ENCODE measurements around the gene SNRK.

SNRK gene

GRCh38 chr3:43391621-43392020, 105.3 kb downstream of the SNRK start:
- no peak overlapping the region for H2BK120ac ChIP-seq (ENCODE audit: low read depth, low read length)
- H4K8ac ChIP-seq (ENCODE audit: low read length) = no peak overlapping the region
- peaks cover 4% of the 10 kb centered on the region for H3K4me1 ChIP-seq (ENCODE audit: control insufficient read depth, insufficient read depth, low read depth, low read length)
- no peaks in the 10 kb centered on the region for H3K9me3 ChIP-seq (ENCODE audit: control insufficient read depth, low read length)
- H2BK12ac ChIP-seq (ENCODE audit: low read length in 2 of 2) = peak overlapping the region; percentile 82 to 94
- H3K14ac ChIP-seq (ENCODE audit: low read length in 2 of 2) = no peak overlapping the region
- H2BK5ac ChIP-seq (ENCODE audit: low read depth, low read length, poor library complexity, severe bottlenecking) = no peak overlapping the region
- peak overlapping the region; percentile 87 for H2BK15ac ChIP-seq (ENCODE audit: low read depth, poor library complexity, severe bottlenecking)
- peaks cover 0 to 1% of the 10 kb centered on the region in 2 experiments for H3K36me3 ChIP-seq (ENCODE audit: control insufficient read depth in 1 of 2, insufficient read depth in 2 of 2, low read depth in 1 of 2, low read length in 2 of 2)
- no peaks in the 10 kb centered on the region for H3K27me3 ChIP-seq (ENCODE audit: control insufficient read depth in 1 of 2, insufficient read depth in 1 of 2, low read length in 2 of 2)
- H3K9ac ChIP-seq (ENCODE audit: low read length) = no peak overlapping the region
- H3K4me3 ChIP-seq (ENCODE audit: insufficient read depth in 1 of 2, low read depth in 1 of 2, low read length in 2 of 2) = no peak overlapping the region
- WGBS = 52% methylated on average over 1 of the region's 1 CpG
- H2AK5ac ChIP-seq (ENCODE audit: low read length, severe bottlenecking) = no peak overlapping the region
- H3K79me1 ChIP-seq (replicated peaks; ENCODE audit: low read length, poor library complexity, severe bottlenecking) = peaks cover 4% of the 10 kb centered on the region
- DNase-seq = no peak
- peak overlapping the region; percentile 59 for H4K91ac ChIP-seq (ENCODE audit: low read length)
- H3K4ac ChIP-seq (ENCODE audit: low read depth in 1 of 2, low read length in 2 of 2) = peak overlapping the region; percentile 47 to 72
- H3K18ac ChIP-seq (ENCODE audit: low read depth in 1 of 2, low read length in 2 of 2) = peak overlapping the region in 1 of 2 experiments; percentile 1
- H3K27ac ChIP-seq (ENCODE audit: low read length, poor library complexity, severe bottlenecking) = no peak overlapping the region
- H2AFZ ChIP-seq (ENCODE audit: low read depth, low read length) = no peak overlapping the region
- no peak overlapping the region for H3K23ac ChIP-seq (ENCODE audit: low read length in 2 of 2)
- no peak overlapping the region for H3K4me2 ChIP-seq (ENCODE audit: low read length, poor library complexity, severe bottlenecking)

- Histone ChIP-seq H3K27me3 (ENCODE audit: control insufficient read depth in 1 of 2, insufficient read depth in 1 of 2, low read length in 2 of 2) (no peaks in the 10 kb centered on the region), H3K27ac (ENCODE audit: low read length, poor library complexity, severe bottlenecking) (no peak overlapping the region), H3K9me3 (ENCODE audit: control insufficient read depth, low read length) (no peaks in the 10 kb centered on the region), H3K23ac (ENCODE audit: low read length in 2 of 2) (no peak overlapping the region), H3K4me1 (ENCODE audit: control insufficient read depth, insufficient read depth, low read depth, low read length) (peaks cover 4% of the 10 kb centered on the region), H3K36me3 (ENCODE audit: control insufficient read depth in 1 of 2, insufficient read depth in 2 of 2, low read depth in 1 of 2, low read length in 2 of 2) (peaks cover 0 to 3% of the 10 kb centered on the region in 2 experiments), H3K18ac (ENCODE audit: low read depth in 1 of 2, low read length in 2 of 2) (no peak overlapping the region), H3K4me3 (ENCODE audit: insufficient read depth in 1 of 2, low read depth in 1 of 2, low read length in 2 of 2) (no peak overlapping the region), H3K14ac (ENCODE audit: low read length in 2 of 2) (no peak overlapping the region), H3K4me2 (ENCODE audit: low read length, poor library complexity, severe bottlenecking) (no peak overlapping the region), H3K79me1 (replicated peaks; ENCODE audit: low read length, poor library complexity, severe bottlenecking) (peaks cover 4% of the 10 kb centered on the region), H2BK120ac (ENCODE audit: low read depth, low read length) (no peak overlapping the region), H2BK15ac (ENCODE audit: low read depth, poor library complexity, severe bottlenecking) (no peak overlapping the region), H4K91ac (ENCODE audit: low read length) (no peak overlapping the region), H2BK12ac (ENCODE audit: low read length in 2 of 2) (no peak overlapping the region), H2BK5ac (ENCODE audit: low read depth, low read length, poor library complexity, severe bottlenecking) (no peak overlapping the region), H4K8ac (ENCODE audit: low read length) (no peak overlapping the region), H2AFZ (ENCODE audit: low read depth, low read length) (no peak overlapping the region), H2AK5ac (ENCODE audit: low read length, severe bottlenecking) (no peak overlapping the region), H3K9ac (ENCODE audit: low read length) (no peak overlapping the region), H3K4ac (ENCODE audit: low read depth in 1 of 2, low read length in 2 of 2) (peak overlapping the region in 1 of 2 experiments; percentile 49)
- 2% methylated on average over 2 of the region's 2 CpGs for WGBS
- peak; percentile 57 for DNase-seq
These were observed 107.8 kb downstream of the SNRK start for GRCh38 chr3:43394041-43394554.

GRCh38 chr3:43399034-43399433, 112.7 kb downstream of the SNRK start:
- Histone ChIP-seq H3K4me1 (ENCODE audit: control insufficient read depth, insufficient read depth, low read depth, low read length) (no peaks in the 10 kb centered on the region), H2AK5ac (ENCODE audit: low read length, severe bottlenecking) (no peak overlapping the region), H3K9ac (ENCODE audit: low read length) (no peak overlapping the region), H3K4ac (ENCODE audit: low read depth in 1 of 2, low read length in 2 of 2) (no peak overlapping the region), H2BK12ac (ENCODE audit: low read length in 2 of 2) (no peak overlapping the region), H2BK15ac (ENCODE audit: low read depth, poor library complexity, severe bottlenecking) (no peak overlapping the region), H2AFZ (ENCODE audit: low read depth, low read length) (no peak overlapping the region), H3K36me3 (ENCODE audit: control insufficient read depth in 1 of 2, insufficient read depth in 2 of 2, low read depth in 1 of 2, low read length in 2 of 2) (peaks cover 0 to 3% of the 10 kb centered on the region in 2 experiments), H3K4me2 (ENCODE audit: low read length, poor library complexity, severe bottlenecking) (no peak overlapping the region), H3K9me3 (ENCODE audit: control insufficient read depth, low read length) (no peaks in the 10 kb centered on the region), H3K23ac (ENCODE audit: low read length in 2 of 2) (no peak overlapping the region), H4K8ac (ENCODE audit: low read length) (no peak overlapping the region), H2BK5ac (ENCODE audit: low read depth, low read length, poor library complexity, severe bottlenecking) (no peak overlapping the region), H3K4me3 (ENCODE audit: insufficient read depth in 1 of 2, low read depth in 1 of 2, low read length in 2 of 2) (no peak overlapping the region), H4K91ac (ENCODE audit: low read length) (no peak overlapping the region), H3K79me1 (replicated peaks; ENCODE audit: low read length, poor library complexity, severe bottlenecking) (peaks cover 5% of the 10 kb centered on the region), H3K14ac (ENCODE audit: low read length in 2 of 2) (no peak overlapping the region), H3K27me3 (ENCODE audit: control insufficient read depth in 1 of 2, insufficient read depth in 1 of 2, low read length in 2 of 2) (no peaks in the 10 kb centered on the region), H3K18ac (ENCODE audit: low read depth in 1 of 2, low read length in 2 of 2) (no peak overlapping the region), H3K27ac (ENCODE audit: low read length, poor library complexity, severe bottlenecking) (no peak overlapping the region), H2BK120ac (ENCODE audit: low read depth, low read length) (no peak overlapping the region)
- no peak for DNase-seq
- WGBS = 96% methylated on average over 5 of the region's 6 CpGs

GRCh38 chr3:43400167-43400566, 113.8 kb downstream of the SNRK start:
- H2BK12ac ChIP-seq (ENCODE audit: low read length in 2 of 2) = no peak overlapping the region
- H3K4me1 ChIP-seq (ENCODE audit: control insufficient read depth, insufficient read depth, low read depth, low read length) = no peaks in the 10 kb centered on the region
- peaks cover 7% of the 10 kb centered on the region for H3K79me1 ChIP-seq (replicated peaks; ENCODE audit: low read length, poor library complexity, severe bottlenecking)
- no peaks in the 10 kb centered on the region for H3K27me3 ChIP-seq (ENCODE audit: control insufficient read depth in 1 of 2, insufficient read depth in 1 of 2, low read length in 2 of 2)
- no peak overlapping the region for H2AK5ac ChIP-seq (ENCODE audit: low read length, severe bottlenecking)
- H2BK15ac ChIP-seq (ENCODE audit: low read depth, poor library complexity, severe bottlenecking) = no peak overlapping the region
- H3K14ac ChIP-seq (ENCODE audit: low read length in 2 of 2) = no peak overlapping the region
- no peak overlapping the region for H2AFZ ChIP-seq (ENCODE audit: low read depth, low read length)
- no peak overlapping the region for H3K27ac ChIP-seq (ENCODE audit: low read length, poor library complexity, severe bottlenecking)
- no peak overlapping the region for H2BK5ac ChIP-seq (ENCODE audit: low read depth, low read length, poor library complexity, severe bottlenecking)
- H3K4ac ChIP-seq (ENCODE audit: low read depth in 1 of 2, low read length in 2 of 2) = no peak overlapping the region
- H2BK120ac ChIP-seq (ENCODE audit: low read depth, low read length) = no peak overlapping the region
- peaks cover 0 to 3% of the 10 kb centered on the region in 2 experiments for H3K36me3 ChIP-seq (ENCODE audit: control insufficient read depth in 1 of 2, insufficient read depth in 2 of 2, low read depth in 1 of 2, low read length in 2 of 2)
- no peak overlapping the region for H3K4me2 ChIP-seq (ENCODE audit: low read length, poor library complexity, severe bottlenecking)
- WGBS = 86% methylated on average over 1 of the region's 1 CpG
- H3K18ac ChIP-seq (ENCODE audit: low read depth in 1 of 2, low read length in 2 of 2) = no peak overlapping the region
- no peak overlapping the region for H3K4me3 ChIP-seq (ENCODE audit: insufficient read depth in 1 of 2, low read depth in 1 of 2, low read length in 2 of 2)
- no peak overlapping the region for H3K9ac ChIP-seq (ENCODE audit: low read length)
- no peak overlapping the region for H3K23ac ChIP-seq (ENCODE audit: low read length in 2 of 2)
- H3K9me3 ChIP-seq (ENCODE audit: control insufficient read depth, low read length) = no peaks in the 10 kb centered on the region
- DNase-seq = no peak
- no peak overlapping the region for H4K8ac ChIP-seq (ENCODE audit: low read length)
- H4K91ac ChIP-seq (ENCODE audit: low read length) = no peak overlapping the region

Data from mesenchymal stem cell (in vitro differentiated cells and primary cell).